H9 (cell line): Measurements from ENCODE around the gene TSC22D3. TPM values are rescaled to one million over a fixed set of nuclear protein-coding genes. Genes with fewer than 3 reads are reported as not detected.

Experiments
- DNase-seq: peaks from one replicate; pipeline ENCODE4 v3.0.0-alpha.2; 2017
- H2AFZ ChIP-seq: one replicate; pipeline ENCODE4 v1.6.1; 2013; ENCODE audit warnings: mild to moderate bottlenecking, low read length, control low read depth, moderate library complexity
- H2AK5ac ChIP-seq: 2 replicates; pipeline ENCODE4 v1.6.1; 2013; ENCODE audit warnings: low read length, control low read depth, mixed read lengths; ENCODE audit not compliant: insufficient read length
- H2BK120ac ChIP-seq: one replicate; pipeline ENCODE4 v1.6.1; 2013; ENCODE audit warnings: low read depth, mild to moderate bottlenecking, low read length, control low read depth, inconsistent platforms; ENCODE audit not compliant: poor library complexity, severe bottlenecking
- H2BK12ac ChIP-seq: 2 replicates; pipeline ENCODE4 v1.6.1; 2013; ENCODE audit warnings: low read length, control low read depth, mixed read lengths, low read depth; ENCODE audit not compliant: insufficient read length
- H2BK15ac ChIP-seq: 2 replicates; pipeline ENCODE4 v1.6.1; 2013; ENCODE audit warnings: low read depth, low read length, control low read depth
- H2BK20ac ChIP-seq: one replicate; pipeline ENCODE4 v1.6.1; 2013; ENCODE audit warnings: low read depth, mild to moderate bottlenecking, low read length, control low read depth, inconsistent platforms; ENCODE audit not compliant: poor library complexity, severe bottlenecking
- H2BK5ac ChIP-seq: 2 replicates; pipeline ENCODE4 v1.6.1; 2013; ENCODE audit warnings: low read length, control low read depth, mixed read lengths; ENCODE audit not compliant: insufficient read length
- H3K14ac ChIP-seq: 2 replicates; pipeline ENCODE4 v1.6.1; 2013; ENCODE audit warnings: low read length, control low read depth; ENCODE audit not compliant: insufficient read depth
- H3K18ac ChIP-seq: 2 replicates; pipeline ENCODE4 v1.6.1; 2013; ENCODE audit warnings: low read depth, mild to moderate bottlenecking, mixed read lengths, low read length, control low read depth; ENCODE audit not compliant: insufficient read length
- H3K23ac ChIP-seq: 2 replicates; pipeline ENCODE4 v1.6.1; 2013; ENCODE audit warnings: low read length, control low read depth, mixed read lengths, low read depth; ENCODE audit not compliant: insufficient read length
- H3K23me2 ChIP-seq: 2 replicates; pipeline ENCODE4 v1.6.1; 2013; ENCODE audit warnings: low read depth, mild to moderate bottlenecking, mixed read lengths, low read length, control low read depth; ENCODE audit not compliant: insufficient read length, poor library complexity, severe bottlenecking
- H3K27ac ChIP-seq: 2 replicates; pipeline ENCODE4 v1.5.1; 2013; ENCODE audit warnings: low read length, control low read depth, mixed read lengths, low read depth; ENCODE audit not compliant: insufficient read length
- H3K27me3 ChIP-seq: 2 replicates; pipeline ENCODE4 v1.6.1; 2013; ENCODE audit warnings: low read length, control low read depth, inconsistent platforms; ENCODE audit not compliant: insufficient read depth
- H3K4ac ChIP-seq: 2 replicates; pipeline ENCODE4 v1.6.1; 2013; ENCODE audit warnings: low read depth, mild to moderate bottlenecking, control low read depth, inconsistent platforms, low read length, moderate library complexity
- H3K4me1 ChIP-seq: 2 replicates; pipeline ENCODE4 v1.6.1; 2013; ENCODE audit warnings: low read length, control low read depth, inconsistent platforms; ENCODE audit not compliant: insufficient read depth
- H3K4me2 ChIP-seq: 2 replicates; pipeline ENCODE4 v1.6.1; 2013; ENCODE audit warnings: low read length, control low read depth, mixed read lengths; ENCODE audit not compliant: insufficient read length, insufficient read depth
- H3K56ac ChIP-seq: 2 replicates; pipeline ENCODE4 v1.6.1; 2013; ENCODE audit warnings: low read depth, mild to moderate bottlenecking, mixed read lengths, low read length, control low read depth; ENCODE audit not compliant: insufficient read length
- H3K79me1 ChIP-seq: 2 replicates; pipeline ENCODE4 v1.6.1; 2013; ENCODE audit warnings: low read depth, mild to moderate bottlenecking, moderate library complexity, low read length, control low read depth, inconsistent platforms; ENCODE audit not compliant: insufficient read depth, poor library complexity, severe bottlenecking
- H3K79me2 ChIP-seq: 2 replicates; pipeline ENCODE4 v1.6.1; 2013; ENCODE audit warnings: low read length, control low read depth, inconsistent platforms; ENCODE audit not compliant: insufficient read depth
- H3K9ac ChIP-seq: 2 replicates; pipeline ENCODE4 v1.6.1; 2013; ENCODE audit warnings: low read length, control low read depth, mixed read lengths; ENCODE audit not compliant: insufficient read length; ENCODE audit errors: extremely low read depth
- H3K9me3 ChIP-seq: one replicate; pipeline ENCODE4 v1.6.1; 2013; ENCODE audit warnings: low read depth, low read length, inconsistent platforms; ENCODE audit not compliant: control insufficient read depth
- H3T11ph ChIP-seq: one replicate; pipeline ENCODE4 v1.6.1; 2013; ENCODE audit warnings: mild to moderate bottlenecking, low read length, control low read depth, inconsistent platforms
- H4K20me1 ChIP-seq: one replicate; pipeline ENCODE4 v1.6.1; 2013; ENCODE audit not compliant: control insufficient read depth, insufficient read length, insufficient read depth
- H4K5ac ChIP-seq: 2 replicates; pipeline ENCODE4 v1.6.1; 2013; ENCODE audit warnings: low read depth, mild to moderate bottlenecking, mixed read lengths, low read length, control low read depth; ENCODE audit not compliant: insufficient read length
- H4K8ac ChIP-seq: replicated peaks from 2 replicates; pipeline ENCODE4 v1.6.1; 2013; ENCODE audit warnings: low read length, control low read depth, mixed read lengths, low read depth; ENCODE audit not compliant: insufficient read length
- H4K91ac ChIP-seq: 2 replicates; pipeline ENCODE4 v1.6.1; 2013; ENCODE audit warnings: low read depth, mild to moderate bottlenecking, moderate library complexity, mixed read lengths, low read length, control low read depth; ENCODE audit not compliant: insufficient read length
- H3K27ac Mint-ChIP-seq, 3 experiments: 2 replicates in 2 of 3; 3 replicates in 1 of 3; pipeline ENCODE4 v1.8.0; 2020 to 2021; ENCODE audit warnings: mixed read lengths in 3 of 3, mild to moderate bottlenecking in 1 of 3, moderate library complexity in 1 of 3
- H3K27me3 Mint-ChIP-seq: 2 replicates; pipeline ENCODE4 v1.8.0; 2021; ENCODE audit warnings: low read depth, mild to moderate bottlenecking, moderate library complexity, mixed read lengths
- H3K36me3 Mint-ChIP-seq, 3 experiments: 2 replicates in 2 of 3; 3 replicates in 1 of 3; pipeline ENCODE4 v1.8.0; 2020 to 2021; ENCODE audit warnings: low read depth in 3 of 3, mixed read lengths in 3 of 3; ENCODE audit not compliant: insufficient read depth in 1 of 3
- H3K4me1 Mint-ChIP-seq, 2 experiments: 2 replicates each; pipeline ENCODE4 v1.8.0; 2020; ENCODE audit warnings: mixed read lengths in 2 of 2
- H3K4me3 Mint-ChIP-seq, 2 experiments: 2 replicates in 1 of 2; 3 replicates in 1 of 2; pipeline ENCODE4 v1.8.0; 2020 to 2021; ENCODE audit warnings: mild to moderate bottlenecking in 2 of 2, mixed read lengths in 2 of 2, moderate library complexity in 1 of 2
- H3K9me3 Mint-ChIP-seq, 2 experiments: 2 replicates in 1 of 2; 3 replicates in 1 of 2; pipeline ENCODE4 v1.8.0; 2020; ENCODE audit warnings: mild to moderate bottlenecking in 2 of 2, mixed read lengths in 2 of 2, moderate library complexity in 1 of 2
- WGBS: extraction: QIAGEN DNeasy Blood & Tissue Kit; methylation state at CpG from one replicate; pipeline ENCODE4 v1.1.7; 2013; ENCODE audit warnings: missing lambda C conversion rate, low lambda C conversion rate, mixed read lengths; ENCODE audit not compliant: insufficient read length; ENCODE audit errors: extremely low coverage; 5-methylcytosine and 5-hydroxymethylcytosine counted together
- total RNA-seq: library from RNA; stranded (reverse); gene quantifications from 2 replicates; pipeline ENCODE4 v1.2.1, GENCODE V29; 2021
- TF ChIP-seq, protein P1 (sequence below): fragments of 200-600 bp; sonication (generic); conservative IDR thresholded peaks from 3 replicates; pipeline ENCODE4 v1.8.0; 2021; ENCODE audit warnings: antibody characterized with exemption, mild to moderate bottlenecking

TSC22D3 gene
- total RNA-seq, 1 experiment from 2014 or later: 10.5 TPM

DNA sequence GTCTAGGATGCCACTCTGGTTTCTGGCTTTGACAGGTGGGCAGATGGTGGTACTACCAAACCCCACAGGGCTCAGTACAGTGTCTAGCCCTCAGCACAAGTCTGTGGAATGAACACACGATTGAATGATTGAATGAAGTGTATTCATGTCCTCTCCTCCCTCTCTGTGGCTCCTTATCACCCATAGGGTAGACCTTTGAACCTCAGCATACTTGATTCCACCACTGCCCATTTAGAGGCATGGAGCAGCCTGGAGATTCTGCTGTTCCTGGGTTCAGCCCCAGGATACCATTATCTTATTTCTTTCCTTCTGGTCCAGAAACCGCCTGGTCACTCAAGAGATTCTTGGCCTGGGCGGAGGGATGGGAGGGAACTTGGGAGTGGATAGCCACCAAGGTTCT lies 93.3 kb downstream of the TSC22D3 start:
- Histone ChIP-seq H2BK120ac (no peak overlapping the region), H2BK5ac (no peak overlapping the region), H3K9ac (no peak overlapping the region), H3K27ac (no peak overlapping the region), H3K4ac (no peak overlapping the region), H4K20me1 (no peaks in the 10 kb centered on the region), H2AK5ac (no peak overlapping the region), H2BK12ac (no peak overlapping the region), H2BK15ac (no peak overlapping the region), H3K18ac (no peak overlapping the region), H4K5ac (no peak overlapping the region), H4K8ac (no peak overlapping the region), H3K23ac (no peak overlapping the region), H3K79me2 (no peaks in the 10 kb centered on the region), H3K14ac (no peak overlapping the region), H3K27me3 (no peaks in the 10 kb centered on the region), H3T11ph (no peak overlapping the region), H3K23me2 (no peaks in the 10 kb centered on the region), H3K56ac (no peak overlapping the region), H2BK20ac (no peak overlapping the region), H3K9me3 (no peaks in the 10 kb centered on the region), H2AFZ (no peak overlapping the region), H3K79me1 (no peaks in the 10 kb centered on the region), H3K4me2 (no peak overlapping the region), H3K4me1 (no peaks in the 10 kb centered on the region), H4K91ac (no peak overlapping the region)
- peaks cover 0 to under 1% of the 10 kb centered on the region in 2 experiments; a peak in 1 of 4 replicates for H3K4me1 Mint-ChIP-seq
- H3K27me3 Mint-ChIP-seq: peaks cover 9% of the 10 kb centered on the region
- TF ChIP-seq, protein P1, sequence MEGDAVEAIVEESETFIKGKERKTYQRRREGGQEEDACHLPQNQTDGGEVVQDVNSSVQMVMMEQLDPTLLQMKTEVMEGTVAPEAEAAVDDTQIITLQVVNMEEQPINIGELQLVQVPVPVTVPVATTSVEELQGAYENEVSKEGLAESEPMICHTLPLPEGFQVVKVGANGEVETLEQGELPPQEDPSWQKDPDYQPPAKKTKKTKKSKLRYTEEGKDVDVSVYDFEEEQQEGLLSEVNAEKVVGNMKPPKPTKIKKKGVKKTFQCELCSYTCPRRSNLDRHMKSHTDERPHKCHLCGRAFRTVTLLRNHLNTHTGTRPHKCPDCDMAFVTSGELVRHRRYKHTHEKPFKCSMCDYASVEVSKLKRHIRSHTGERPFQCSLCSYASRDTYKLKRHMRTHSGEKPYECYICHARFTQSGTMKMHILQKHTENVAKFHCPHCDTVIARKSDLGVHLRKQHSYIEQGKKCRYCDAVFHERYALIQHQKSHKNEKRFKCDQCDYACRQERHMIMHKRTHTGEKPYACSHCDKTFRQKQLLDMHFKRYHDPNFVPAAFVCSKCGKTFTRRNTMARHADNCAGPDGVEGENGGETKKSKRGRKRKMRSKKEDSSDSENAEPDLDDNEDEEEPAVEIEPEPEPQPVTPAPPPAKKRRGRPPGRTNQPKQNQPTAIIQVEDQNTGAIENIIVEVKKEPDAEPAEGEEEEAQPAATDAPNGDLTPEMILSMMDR: no peak
- H3K4me3 Mint-ChIP-seq: no peak overlapping the region
- peaks cover 0 to 48% of the 10 kb centered on the region in 2 experiments; a peak in 2 of 5 replicates for H3K9me3 Mint-ChIP-seq
- no peak overlapping the region for H3K27ac Mint-ChIP-seq
- no peak for DNase-seq
- WGBS: no CpG with 5 or more reads among the region's 3 CpGs
- no peaks in the 10 kb centered on the region; a peak in 1 of 7 replicates for H3K36me3 Mint-ChIP-seq
